Adrenal gland (tissue), 12 donors: Measurements from ENCODE around the gene POLQ. TPM values are rescaled to one million over a fixed set of nuclear protein-coding genes. Genes with fewer than 3 reads are reported as not detected.

ENCODE experiments used
- DNase-seq, 7 donors: peaks; one replicate each; pipeline ENCODE4 v3.0.0-alpha.2; 2019 to 2020
- H3K27ac ChIP-seq, 5 donors: fragments of 200-600 bp; sonication (generic) in 4 of 5; 1 replicate in 3 of 5; 2 replicates in 2 of 5; pipeline versions ENCODE4 v1.5.1 to v1.8.0; 2016 to 2020; ENCODE audit warnings: mild to moderate bottlenecking in 1 of 5
- H3K27me3 ChIP-seq: fragments of 200-600 bp; 2 replicates; pipeline ENCODE4 v1.8.0; 2021
- H3K36me3 ChIP-seq, 2 donors: fragments of 200-600 bp; replicated peaks in 1 of 2; 1 replicate in 1 of 2; 2 replicates in 1 of 2; pipeline versions ENCODE4 v1.5.1 to v1.8.0; 2018 to 2022
- H3K4me1 ChIP-seq, 2 donors: fragments of 200-600 bp; replicated peaks in 1 of 2; 1 replicate in 1 of 2; 2 replicates in 1 of 2; pipeline versions ENCODE4 v1.5.1 to v1.8.0; 2018 to 2021
- H3K4me3 ChIP-seq, 4 donors: fragments of 200-600 bp; sonication (generic) in 3 of 4; one replicate each; pipeline ENCODE4 v1.5.1; 2016 to 2018
- H3K9me3 ChIP-seq, 3 donors: fragments of 200-600 bp; sonication (generic) in 1 of 3; replicated peaks in 1 of 3; 1 replicate in 2 of 3; 2 replicates in 1 of 3; pipeline versions ENCODE4 v1.5.1 to v1.8.0; 2016 to 2021
- POLR2A ChIP-seq, 2 donors: fragments of 450-650 bp; IDR thresholded peaks; one replicate each; pipeline ENCODE4 v1.6.1; 2017; ENCODE audit warnings: antibody characterized with exemption in 2 of 2, mild to moderate bottlenecking in 2 of 2, moderate library complexity in 1 of 2
- WGBS, 4 donors: extraction: QIAGEN DNeasy Blood & Tissue Kit in 2 of 4; methylation state at CpG; one replicate each; pipeline versions ENCODE4 v1.1.5 to v1.1.7; 2013 to 2017; 5-methylcytosine and 5-hydroxymethylcytosine counted together
- intact Hi-C, 2 donors: fragments of 100-400 bp; cut with DNase I; formaldehyde crosslinking; loops; one replicate each; pipeline versions ENCODE4 v1.14.1 to v1.15.0; 2022 to 2023
- polyA plus RNA-seq, 3 donors: library from polyadenylated mRNA; stranded (reverse); fragments of 200-250 nt in 2 of 3; fragments of 350-450 nt in 1 of 3; fragmentation: Illumina TruSeq in 1 of 3; extraction: RNeasy Lipid Tissue Mini Kit (QIAGEN cat#74804) in 1 of 3; gene quantifications; one replicate each; pipeline ENCODE4 v1.2.3, GENCODE V29; 2013 to 2014
- total RNA-seq, 9 donors: library from RNA; depleted of rRNA in 4 of 9; stranded (reverse); fragments of >200 nt in 4 of 9; fragments of 120-200 nt in 1 of 9; fragmentation: NEBNext Ultra II Directional in 1 of 9; extraction: Animal tissue kit (Norgen Biotek cat#: 25700) in 1 of 9; gene quantifications; one replicate each; pipeline versions ENCODE4 v1.1.0 to v1.2.4, GENCODE V29; 2013 to 2023
- TF ChIP-seq, protein P1 (sequence below), 6 experiments: fragments of 450-650 bp in 4 of 6; fragments of 200-600 bp in 2 of 6; sonication (generic) in 1 of 6; IDR thresholded peaks; 1 replicate in 5 of 6; 2 replicates in 1 of 6; pipeline versions ENCODE4 v1.5.1 to v1.8.0; 2016 to 2021; ENCODE audit warnings: antibody characterized with exemption in 6 of 6, mild to moderate bottlenecking in 2 of 6, moderate library complexity in 1 of 6
- donor health status: healthy with polysubstance abuse.
- donor health status: Bipolar disorder and iron deficiency.
- donor health status: DM: yes; HTN: yes; CAD: no.
- donor health status: DM: no; HTN: no; CAD: no.
- donor health status: DM: no; HTN: no; CAD: no.
- donor health status: DM: yes; HTN: yes; CAD: no.

POLQ gene
- total and polyA plus RNA-seq, 12 donors = 0.06 to 6.3 (median 0.46) TPM

DNA sequence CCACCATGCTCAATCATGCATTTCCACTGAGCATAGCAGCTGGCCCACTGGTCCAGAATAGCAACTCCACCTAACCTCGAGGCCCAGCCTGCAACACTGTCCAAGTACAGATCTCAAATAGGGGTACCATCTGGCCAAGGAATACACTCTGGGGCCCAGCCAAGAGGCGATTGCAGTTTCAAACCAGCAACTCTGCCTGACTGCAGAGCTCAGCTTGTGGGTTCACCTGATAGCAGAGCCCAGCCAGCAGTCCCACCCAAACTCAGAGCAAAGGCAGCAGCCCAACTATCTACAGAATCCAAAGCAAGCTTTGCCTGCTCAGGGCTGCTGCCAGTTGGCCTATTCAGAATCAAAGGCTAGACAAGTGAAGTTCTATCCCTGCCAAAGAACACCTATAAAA is 30.5 kb downstream of the POLQ start:
- Histone ChIP-seq H3K27ac (no peak overlapping the region), H3K4me1 (no peaks in the 10 kb centered on the region), H3K9me3 (peaks cover 0 to 6% (median 5%) of the 10 kb centered on the region in 3 donors), H3K36me3 (no peaks in the 10 kb centered on the region), H3K27me3 (no peaks in the 10 kb centered on the region), H3K4me3 (no peak overlapping the region)
- no peak for DNase-seq
- no peak for TF ChIP-seq POLR2A (IDR thresholded peaks at IDR 0.05)
- TF ChIP-seq, protein P1, sequence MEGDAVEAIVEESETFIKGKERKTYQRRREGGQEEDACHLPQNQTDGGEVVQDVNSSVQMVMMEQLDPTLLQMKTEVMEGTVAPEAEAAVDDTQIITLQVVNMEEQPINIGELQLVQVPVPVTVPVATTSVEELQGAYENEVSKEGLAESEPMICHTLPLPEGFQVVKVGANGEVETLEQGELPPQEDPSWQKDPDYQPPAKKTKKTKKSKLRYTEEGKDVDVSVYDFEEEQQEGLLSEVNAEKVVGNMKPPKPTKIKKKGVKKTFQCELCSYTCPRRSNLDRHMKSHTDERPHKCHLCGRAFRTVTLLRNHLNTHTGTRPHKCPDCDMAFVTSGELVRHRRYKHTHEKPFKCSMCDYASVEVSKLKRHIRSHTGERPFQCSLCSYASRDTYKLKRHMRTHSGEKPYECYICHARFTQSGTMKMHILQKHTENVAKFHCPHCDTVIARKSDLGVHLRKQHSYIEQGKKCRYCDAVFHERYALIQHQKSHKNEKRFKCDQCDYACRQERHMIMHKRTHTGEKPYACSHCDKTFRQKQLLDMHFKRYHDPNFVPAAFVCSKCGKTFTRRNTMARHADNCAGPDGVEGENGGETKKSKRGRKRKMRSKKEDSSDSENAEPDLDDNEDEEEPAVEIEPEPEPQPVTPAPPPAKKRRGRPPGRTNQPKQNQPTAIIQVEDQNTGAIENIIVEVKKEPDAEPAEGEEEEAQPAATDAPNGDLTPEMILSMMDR (IDR thresholded peaks at IDR 0.05) = no peak
- 45 to 100% (median 73%) methylated on average over 1 to 2 of the region's 2 CpGs; no CpG with 5 or more reads in 1 of the 4 donors for WGBS, 4 donors
- intact Hi-C loops = no loop called here

DNA sequence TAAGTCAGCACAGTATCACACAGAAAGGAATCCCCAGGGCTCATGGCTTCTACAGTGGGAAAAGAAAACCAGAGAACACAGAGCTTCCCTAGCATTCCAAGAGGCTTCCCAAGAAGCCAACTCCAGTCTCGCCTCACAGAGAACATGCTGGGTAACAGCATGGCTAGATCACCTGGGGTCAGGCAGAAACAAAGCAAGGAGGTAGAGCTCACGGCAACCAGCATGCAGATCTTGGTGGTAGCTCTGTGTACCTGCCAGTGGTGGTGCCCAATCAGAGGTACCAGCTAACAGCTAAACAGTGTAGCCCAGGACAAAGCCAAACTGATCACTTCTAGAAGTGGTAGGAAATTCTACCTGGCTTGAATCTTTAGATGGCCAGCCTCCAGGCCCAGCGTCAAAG is 31.3 kb downstream of the POLQ start:
- Histone ChIP-seq H3K36me3 (no peaks in the 10 kb centered on the region), H3K9me3 (peaks cover 0 to 6% (median 5%) of the 10 kb centered on the region in 3 donors), H3K27ac (no peak overlapping the region), H3K4me3 (no peak overlapping the region), H3K27me3 (no peaks in the 10 kb centered on the region), H3K4me1 (no peaks in the 10 kb centered on the region)
- no peak for DNase-seq
- WGBS, 4 donors = 94 to 100% (median 96%) methylated on average over 2 to 3 of the region's 3 CpGs
- intact Hi-C loops = no loop called here
- TF ChIP-seq, protein P1 (IDR thresholded peaks at IDR 0.05) = no peak
- TF ChIP-seq POLR2A (IDR thresholded peaks at IDR 0.05) = no peak

DNA sequence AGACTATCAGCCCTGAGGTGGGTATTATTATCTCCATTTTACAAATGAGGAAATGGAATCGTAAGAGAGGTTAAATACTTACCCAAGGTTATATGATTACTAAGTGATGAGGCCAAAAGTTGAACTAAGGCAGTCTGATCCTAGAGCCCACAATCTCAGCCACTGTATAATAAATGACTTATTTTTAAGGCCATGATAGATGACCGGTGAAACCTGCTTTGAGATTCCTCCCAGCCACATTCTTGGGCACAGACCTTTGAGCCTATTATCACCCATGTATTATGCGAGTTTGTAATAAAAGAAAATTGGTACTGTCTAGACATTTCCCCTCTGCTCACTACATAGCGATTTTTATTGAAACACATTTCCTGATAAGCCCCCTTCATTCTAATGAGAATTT is 37.4 kb downstream of the POLQ start:
- H3K27ac ChIP-seq = no peak overlapping the region
- H3K9me3 ChIP-seq = no peaks in the 10 kb centered on the region
- no peak for TF ChIP-seq POLR2A (IDR thresholded peaks at IDR 0.05)
- TF ChIP-seq, protein P1 (IDR thresholded peaks at IDR 0.05) = no peak
- H3K27me3 ChIP-seq = no peaks in the 10 kb centered on the region
- 90 to 96% (median 94%) methylated on average over 4 of the region's 4 CpGs for WGBS, 4 donors
- intact Hi-C loops = no loop called here
- H3K4me3 ChIP-seq = no peak overlapping the region
- no peaks in the 10 kb centered on the region for H3K4me1 ChIP-seq
- H3K36me3 ChIP-seq = no peaks in the 10 kb centered on the region
- DNase-seq = no peak

DNA sequence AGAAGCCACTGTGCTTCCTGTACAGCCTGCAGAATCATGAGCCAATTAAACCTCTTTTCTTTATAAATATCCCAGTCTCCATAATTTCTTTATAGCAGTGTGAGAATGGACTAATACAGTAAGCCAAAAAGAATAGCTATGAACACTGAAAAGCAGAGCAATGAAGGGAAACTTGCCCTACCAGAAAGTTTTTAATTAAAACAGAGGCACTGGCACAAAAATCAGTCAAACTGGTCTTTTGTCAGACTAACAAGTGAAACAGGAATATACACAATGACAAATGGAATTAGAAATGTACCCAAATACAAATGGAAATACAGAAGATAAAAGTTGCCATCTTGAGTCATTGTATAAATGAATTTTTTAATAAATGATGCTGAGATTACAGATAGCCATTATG is 40.5 kb downstream of the POLQ start:
- H3K4me3 ChIP-seq = no peak overlapping the region
- no peaks in the 10 kb centered on the region for H3K27me3 ChIP-seq
- no peak for TF ChIP-seq POLR2A (IDR thresholded peaks at IDR 0.05)
- TF ChIP-seq, protein P1 (IDR thresholded peaks at IDR 0.05) = no peak
- intact Hi-C loops = no loop called here
- no peaks in the 10 kb centered on the region for H3K36me3 ChIP-seq
- H3K27ac ChIP-seq = no peak overlapping the region
- H3K9me3 ChIP-seq = no peaks in the 10 kb centered on the region
- DNase-seq = no peak
- H3K4me1 ChIP-seq = no peaks in the 10 kb centered on the region
